ENCODE results near the gene PDILT. TPM values are rescaled to one million over a fixed set of nuclear protein-coding genes. Genes with fewer than 3 reads are reported as not detected.

PDILT gene
- total RNA-seq, 4 donors from 2014 or later = not detected

DNA sequence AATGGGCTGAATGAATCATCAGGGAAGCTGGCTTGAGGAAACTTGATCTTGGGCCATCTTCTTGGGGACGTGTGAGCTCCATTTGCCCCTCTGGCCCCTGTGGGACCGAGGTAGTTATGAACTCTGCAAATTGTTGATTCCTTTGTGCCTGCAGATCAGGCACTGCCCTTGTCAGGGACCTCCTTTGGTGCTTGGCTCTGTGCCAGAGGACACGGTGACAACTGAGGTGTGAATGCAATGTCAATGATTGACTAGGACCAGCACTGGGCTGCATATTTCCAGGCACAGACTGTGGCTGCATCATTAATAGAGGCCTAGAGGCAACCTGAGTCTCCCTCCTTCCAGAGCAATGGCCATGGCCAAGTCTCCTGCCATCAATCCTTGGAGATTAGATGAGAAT lies 23.8 kb downstream of the PDILT start:
- TF ChIP-seq CTCF (IDR thresholded peaks at IDR 0.05) (no peak), POLR2A (IDR thresholded peaks at IDR 0.05) (no peak)
- Histone ChIP-seq H3K4me1 (no peaks in the 10 kb centered on the region), H3K27me3 (no peaks in the 10 kb centered on the region), H3K4me3 (replicated peaks in 1 of 3) (no peak overlapping the region), H3K27ac (no peak overlapping the region), H3K9me3 (no peaks in the 10 kb centered on the region), H3K36me3 (no peaks in the 10 kb centered on the region)
- intact Hi-C loops (cut with DNase I) = loop anchor here (10.0 kb wide), 1 partner anchor 476 kb away; no protein-coding TSS in a partner anchor
- DNase-seq = no peak
- WGBS, 2 donors = 45 to 53% methylated on average over 3 of the region's 3 CpGs

GRCh38 chr16:20377181-20377580 lies 27.4 kb downstream of the PDILT start:
- DNase-seq = no peak
- Histone ChIP-seq H3K9me3 (no peaks in the 10 kb centered on the region), H3K4me3 (replicated peaks in 1 of 3) (no peak overlapping the region), H3K36me3 (no peaks in the 10 kb centered on the region), H3K4me1 (no peaks in the 10 kb centered on the region), H3K27me3 (no peaks in the 10 kb centered on the region), H3K27ac (no peak overlapping the region)
- WGBS, 2 donors = 79 to 83% methylated on average over 5 of the region's 5 CpGs
- intact Hi-C loops (cut with DNase I) = no loop called here
- TF ChIP-seq CTCF (IDR thresholded peaks at IDR 0.05) (no peak), POLR2A (IDR thresholded peaks at IDR 0.05) (no peak)

- Histone ChIP-seq H3K4me3 (replicated peaks in 1 of 3) (no peak overlapping the region), H3K36me3 (no peaks in the 10 kb centered on the region), H3K9me3 (no peaks in the 10 kb centered on the region), H3K4me1 (no peaks in the 10 kb centered on the region), H3K27me3 (no peaks in the 10 kb centered on the region), H3K27ac (no peak overlapping the region)
- TF ChIP-seq POLR2A (IDR thresholded peaks at IDR 0.05) (no peak), CTCF (IDR thresholded peaks at IDR 0.05) (no peak)
- no peak for DNase-seq
- intact Hi-C loops (cut with DNase I) = no loop called here
- WGBS, 2 donors = 83 to 85% methylated on average over 5 of the region's 5 CpGs
These were observed 31.8 kb downstream of the PDILT start for GRCh38 chr16:20372701-20373100.

DNA sequence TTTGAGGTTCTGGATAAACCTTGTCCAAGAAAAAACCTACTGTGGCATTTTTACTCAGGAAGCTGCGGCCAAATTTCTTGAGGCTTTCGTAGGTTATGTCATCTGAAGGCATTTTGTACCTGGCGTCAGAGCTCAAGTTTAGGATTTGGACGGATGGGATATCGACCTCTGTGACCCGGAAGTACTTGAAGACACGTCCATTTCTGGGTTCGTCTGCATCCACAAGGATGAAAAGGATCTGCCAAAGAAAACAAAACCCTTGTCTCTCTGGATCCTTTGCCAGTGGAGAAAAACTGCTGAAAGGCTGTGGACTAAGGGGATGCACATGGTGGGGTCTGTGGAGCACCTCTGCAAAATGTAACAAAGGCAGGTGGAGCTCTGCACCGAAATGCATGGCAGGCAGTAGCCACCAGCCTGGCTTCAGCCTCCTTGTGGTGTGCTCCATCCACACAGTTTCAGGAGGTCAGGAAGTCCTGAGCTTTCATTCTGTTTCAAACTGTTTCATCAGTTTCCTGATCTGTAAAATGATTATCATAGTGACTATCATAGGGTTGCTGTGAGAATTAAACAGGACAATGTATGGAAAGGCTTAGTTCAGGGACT lies 35.0 kb downstream of the PDILT start:
- DNase-seq = no peak
- Histone ChIP-seq H3K27me3 (no peaks in the 10 kb centered on the region), H3K4me3 (replicated peaks in 1 of 3) (no peak overlapping the region), H3K27ac (no peak overlapping the region), H3K4me1 (no peaks in the 10 kb centered on the region), H3K9me3 (no peaks in the 10 kb centered on the region), H3K36me3 (no peaks in the 10 kb centered on the region)
- 58 to 62% methylated on average over 9 of the region's 9 CpGs for WGBS, 2 donors
- intact Hi-C loops (cut with DNase I) = no loop called here
- TF ChIP-seq POLR2A (IDR thresholded peaks at IDR 0.05) (no peak), CTCF (IDR thresholded peaks at IDR 0.05) (no peak)

GRCh38 chr16:20364051-20364450 lies 40.5 kb downstream of the PDILT start:
- Histone ChIP-seq H3K27me3 (no peaks in the 10 kb centered on the region), H3K9me3 (no peaks in the 10 kb centered on the region), H3K27ac (no peak overlapping the region), H3K4me1 (no peaks in the 10 kb centered on the region), H3K4me3 (replicated peaks in 1 of 3) (no peak overlapping the region), H3K36me3 (no peaks in the 10 kb centered on the region)
- intact Hi-C loops (cut with DNase I) = no loop called here
- DNase-seq = no peak
- TF ChIP-seq POLR2A (IDR thresholded peaks at IDR 0.05) (no peak), CTCF (IDR thresholded peaks at IDR 0.05) (no peak)
- WGBS, 2 donors = 49 to 59% methylated on average over 3 of the region's 3 CpGs

Measured in thyroid gland (tissue), 4 donors.